C4-2B (cell line): ENCODE measurements around the gene TOMM20.

Source experiments
- ZFX ChIP-seq: fragments of 450-650 bp; IDR thresholded peaks from 2 replicates; pipeline ENCODE4 v1.6.1; 2017
- TF ChIP-seq, protein P1 (sequence below): fragments of 450-650 bp; conservative IDR thresholded peaks from 2 replicates; pipeline ENCODE4 v1.5.1; 2017; ENCODE audit warnings: mild to moderate bottlenecking

DNA sequence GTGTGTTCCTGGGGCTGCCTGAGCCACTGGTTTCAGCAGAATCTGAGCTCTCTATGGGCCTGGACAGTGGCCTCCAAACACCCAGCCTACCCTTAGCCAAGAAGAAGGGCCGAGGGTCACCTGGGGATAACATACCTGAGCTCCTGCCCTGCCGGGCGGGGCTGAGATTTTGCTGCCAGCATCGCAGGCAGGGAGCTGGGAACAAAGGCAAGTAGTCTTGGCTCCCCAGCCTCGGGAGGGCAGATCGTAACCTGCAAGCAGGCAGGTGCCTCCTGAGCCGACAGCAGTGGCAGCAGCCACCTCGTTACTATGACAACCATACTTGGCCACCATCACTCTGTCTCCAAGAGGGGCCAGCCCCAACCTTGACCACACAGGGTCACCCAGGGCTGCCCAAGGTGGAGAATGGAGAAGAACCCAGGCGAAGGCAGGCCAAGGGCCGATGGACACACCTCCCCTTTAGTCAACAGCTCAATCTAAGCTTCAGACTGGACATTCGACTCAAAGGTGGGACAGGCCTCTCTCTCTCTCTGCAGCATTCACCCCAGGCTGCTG lies 54.6 kb downstream of the TOMM20 start:
- TF ChIP-seq, protein P1, sequence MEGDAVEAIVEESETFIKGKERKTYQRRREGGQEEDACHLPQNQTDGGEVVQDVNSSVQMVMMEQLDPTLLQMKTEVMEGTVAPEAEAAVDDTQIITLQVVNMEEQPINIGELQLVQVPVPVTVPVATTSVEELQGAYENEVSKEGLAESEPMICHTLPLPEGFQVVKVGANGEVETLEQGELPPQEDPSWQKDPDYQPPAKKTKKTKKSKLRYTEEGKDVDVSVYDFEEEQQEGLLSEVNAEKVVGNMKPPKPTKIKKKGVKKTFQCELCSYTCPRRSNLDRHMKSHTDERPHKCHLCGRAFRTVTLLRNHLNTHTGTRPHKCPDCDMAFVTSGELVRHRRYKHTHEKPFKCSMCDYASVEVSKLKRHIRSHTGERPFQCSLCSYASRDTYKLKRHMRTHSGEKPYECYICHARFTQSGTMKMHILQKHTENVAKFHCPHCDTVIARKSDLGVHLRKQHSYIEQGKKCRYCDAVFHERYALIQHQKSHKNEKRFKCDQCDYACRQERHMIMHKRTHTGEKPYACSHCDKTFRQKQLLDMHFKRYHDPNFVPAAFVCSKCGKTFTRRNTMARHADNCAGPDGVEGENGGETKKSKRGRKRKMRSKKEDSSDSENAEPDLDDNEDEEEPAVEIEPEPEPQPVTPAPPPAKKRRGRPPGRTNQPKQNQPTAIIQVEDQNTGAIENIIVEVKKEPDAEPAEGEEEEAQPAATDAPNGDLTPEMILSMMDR: no peak
- no peak for TF ChIP-seq ZFX
